ENCODE data around the gene ACADSB.

Gene ACADSB

DNA sequence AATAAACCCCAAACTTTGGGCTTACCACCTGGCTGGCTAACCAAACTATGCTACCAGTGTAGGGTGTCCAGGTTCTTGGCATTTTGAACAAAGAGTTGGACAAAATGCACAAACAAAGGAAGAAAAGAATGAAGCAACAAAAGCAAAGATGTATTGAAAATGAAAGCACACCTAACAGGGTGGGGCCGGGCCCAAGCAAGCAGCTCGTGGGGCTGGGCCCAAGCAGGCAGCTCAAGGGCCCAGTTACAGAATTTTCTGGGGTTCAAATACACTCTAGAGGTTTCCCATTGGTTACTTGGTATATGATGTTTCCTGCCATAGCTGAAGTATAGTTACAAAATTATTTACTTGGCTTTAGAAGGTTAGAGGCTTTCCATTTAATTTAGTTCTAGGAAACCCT, 15.7 kb downstream of the ACADSB start:
- no peak for DNase-seq
- H3K79me2 ChIP-seq (ENCODE audit: low read length), result no peaks in the 10 kb centered on the region
- peak overlapping the region; percentile 23; the same call in 1 of the 2 replicates for H3K4me2 ChIP-seq (ENCODE audit: low read depth, low read length)
- H3K9me2 ChIP-seq (replicated peaks; ENCODE audit: insufficient read depth, low read length), result no peaks in the 10 kb centered on the region
- no peak overlapping the region for H3K27ac ChIP-seq (ENCODE audit: low read length)
- TF ChIP-seq, protein P1, sequence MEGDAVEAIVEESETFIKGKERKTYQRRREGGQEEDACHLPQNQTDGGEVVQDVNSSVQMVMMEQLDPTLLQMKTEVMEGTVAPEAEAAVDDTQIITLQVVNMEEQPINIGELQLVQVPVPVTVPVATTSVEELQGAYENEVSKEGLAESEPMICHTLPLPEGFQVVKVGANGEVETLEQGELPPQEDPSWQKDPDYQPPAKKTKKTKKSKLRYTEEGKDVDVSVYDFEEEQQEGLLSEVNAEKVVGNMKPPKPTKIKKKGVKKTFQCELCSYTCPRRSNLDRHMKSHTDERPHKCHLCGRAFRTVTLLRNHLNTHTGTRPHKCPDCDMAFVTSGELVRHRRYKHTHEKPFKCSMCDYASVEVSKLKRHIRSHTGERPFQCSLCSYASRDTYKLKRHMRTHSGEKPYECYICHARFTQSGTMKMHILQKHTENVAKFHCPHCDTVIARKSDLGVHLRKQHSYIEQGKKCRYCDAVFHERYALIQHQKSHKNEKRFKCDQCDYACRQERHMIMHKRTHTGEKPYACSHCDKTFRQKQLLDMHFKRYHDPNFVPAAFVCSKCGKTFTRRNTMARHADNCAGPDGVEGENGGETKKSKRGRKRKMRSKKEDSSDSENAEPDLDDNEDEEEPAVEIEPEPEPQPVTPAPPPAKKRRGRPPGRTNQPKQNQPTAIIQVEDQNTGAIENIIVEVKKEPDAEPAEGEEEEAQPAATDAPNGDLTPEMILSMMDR (IDR thresholded peaks at IDR 0.05; ENCODE audit: low read length), result no peak
- TF ChIP-seq EZH2phosphoT487 (IDR thresholded peaks at IDR 0.05; ENCODE audit: low read length), result no peak
- TF ChIP-seq EZH2 (optimal IDR thresholded peaks at IDR 0.05; ENCODE audit: low read depth, low read length), result no peak
- 0 out of 2 replicates have a peak overlapping the region, but pooled peaks have one; percentile 22 for H2AFZ ChIP-seq (ENCODE audit: low read length)
- H3F3A ChIP-seq (ENCODE audit: insufficient read depth, low read length), result no peaks in the 10 kb centered on the region
- H4K20me1 ChIP-seq (ENCODE audit: insufficient read depth, low read length), result no peaks in the 10 kb centered on the region
- no peak overlapping the region for H3K9ac ChIP-seq (ENCODE audit: low read length)
- H3K36me3 ChIP-seq (replicated peaks; ENCODE audit: insufficient read depth, low read length), result no peaks in the 10 kb centered on the region
- no peaks in the 10 kb centered on the region for H3K4me1 ChIP-seq (ENCODE audit: low read length)
- H3K9me3 ChIP-seq (replicated peaks; ENCODE audit: insufficient read depth, low read length), result no peaks in the 10 kb centered on the region
- no peaks in the 10 kb centered on the region for H3K27me3 ChIP-seq (replicated peaks; ENCODE audit: insufficient read depth, low read length)
- H3K4me3 ChIP-seq (ENCODE audit: low read length), result no peak overlapping the region

DNA sequence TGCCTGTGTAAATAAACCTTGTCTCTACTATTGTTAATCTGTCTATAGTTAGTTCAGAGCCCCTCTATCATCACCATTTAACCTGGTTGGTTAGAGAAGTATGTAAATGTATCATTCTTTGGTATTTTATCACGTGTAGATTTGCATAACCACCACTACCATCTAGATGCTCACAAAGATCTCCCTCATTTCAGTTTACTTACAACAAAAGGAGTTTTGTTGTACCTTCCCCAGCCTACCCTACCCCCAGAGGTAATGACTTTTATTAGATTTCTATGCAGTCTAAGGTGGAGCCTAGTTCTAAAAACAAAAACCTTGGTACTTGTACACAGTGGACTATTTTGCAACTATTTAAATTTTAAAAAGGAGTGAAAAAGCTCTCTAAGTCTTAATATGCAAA, 17.5 kb downstream of the ACADSB start:
- Histone ChIP-seq H3K9me3 (replicated peaks; ENCODE audit: insufficient read depth, low read length) (no peaks in the 10 kb centered on the region), H3K79me2 (ENCODE audit: low read length) (no peaks in the 10 kb centered on the region), H3K9ac (ENCODE audit: low read length) (no peak overlapping the region), H3K4me1 (ENCODE audit: low read length) (no peaks in the 10 kb centered on the region), H2AFZ (ENCODE audit: low read length) (no peak overlapping the region), H3K9me2 (replicated peaks; ENCODE audit: insufficient read depth, low read length) (no peaks in the 10 kb centered on the region), H3K4me3 (ENCODE audit: low read length) (no peak overlapping the region), H3K27me3 (replicated peaks; ENCODE audit: insufficient read depth, low read length) (no peaks in the 10 kb centered on the region), H3K4me2 (ENCODE audit: low read depth, low read length) (no peak overlapping the region), H3F3A (ENCODE audit: insufficient read depth, low read length) (no peaks in the 10 kb centered on the region), H4K20me1 (ENCODE audit: insufficient read depth, low read length) (no peaks in the 10 kb centered on the region), H3K27ac (ENCODE audit: low read length) (no peak overlapping the region), H3K36me3 (replicated peaks; ENCODE audit: insufficient read depth, low read length) (no peaks in the 10 kb centered on the region)
- TF ChIP-seq EZH2phosphoT487 (IDR thresholded peaks at IDR 0.05; ENCODE audit: low read length), result no peak
- no peak for TF ChIP-seq EZH2 (optimal IDR thresholded peaks at IDR 0.05; ENCODE audit: low read depth, low read length)
- TF ChIP-seq, protein P1 (IDR thresholded peaks at IDR 0.05; ENCODE audit: low read length), result no peak
- DNase-seq, result no peak

DNA sequence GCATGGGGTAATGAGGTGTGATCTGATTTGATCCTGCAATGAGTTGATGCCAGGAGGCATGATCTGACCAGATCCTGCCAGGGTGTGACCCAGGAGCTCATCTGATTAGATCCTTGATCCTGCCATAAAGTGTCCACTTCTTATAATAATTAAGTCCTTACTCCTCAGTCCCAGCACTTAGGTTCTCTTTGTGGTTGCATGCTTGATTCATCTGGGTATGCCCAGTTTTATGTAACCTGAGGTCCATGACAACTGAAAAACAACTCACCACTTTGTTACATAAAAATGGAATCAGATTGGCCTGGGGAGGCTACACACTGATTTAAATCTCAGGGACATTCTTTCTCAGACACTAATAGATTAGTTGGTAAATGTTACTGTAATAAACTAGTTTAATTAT, 19.1 kb downstream of the ACADSB start:
- Histone ChIP-seq H3K9me2 (replicated peaks; ENCODE audit: insufficient read depth, low read length) (no peaks in the 10 kb centered on the region), H3K4me2 (ENCODE audit: low read depth, low read length) (no peak overlapping the region), H3K9me3 (replicated peaks; ENCODE audit: insufficient read depth, low read length) (no peaks in the 10 kb centered on the region), H4K20me1 (ENCODE audit: insufficient read depth, low read length) (no peaks in the 10 kb centered on the region), H3F3A (ENCODE audit: insufficient read depth, low read length) (no peaks in the 10 kb centered on the region), H2AFZ (ENCODE audit: low read length) (no peak overlapping the region), H3K27me3 (replicated peaks; ENCODE audit: insufficient read depth, low read length) (no peaks in the 10 kb centered on the region), H3K27ac (ENCODE audit: low read length) (no peak overlapping the region), H3K9ac (ENCODE audit: low read length) (no peak overlapping the region), H3K36me3 (replicated peaks; ENCODE audit: insufficient read depth, low read length) (no peaks in the 10 kb centered on the region), H3K4me1 (ENCODE audit: low read length) (no peaks in the 10 kb centered on the region), H3K4me3 (ENCODE audit: low read length) (no peak overlapping the region), H3K79me2 (ENCODE audit: low read length) (no peaks in the 10 kb centered on the region)
- no peak for DNase-seq
- TF ChIP-seq, protein P1 (IDR thresholded peaks at IDR 0.05; ENCODE audit: low read length), result no peak
- no peak for TF ChIP-seq EZH2 (optimal IDR thresholded peaks at IDR 0.05; ENCODE audit: low read depth, low read length)
- no peak for TF ChIP-seq EZH2phosphoT487 (IDR thresholded peaks at IDR 0.05; ENCODE audit: low read length)
